ENCODE results near the gene ANO9.

- TF ChIP-seq CTCF (conservative IDR thresholded peaks at IDR 0.05 in 1 of 2, IDR thresholded peaks at IDR 0.05 in 1 of 2; ENCODE audit: low read depth in 1 of 2, low read length in 2 of 2) (no peak), EZH2 (IDR thresholded peaks at IDR 0.05; ENCODE audit: low read length, missing control alignments) (no peak)
Measured at GRCh38 chr11:472816-473215, 31.0 kb upstream of the ANO9 start.

Data from fibroblast of lung (primary cell).